Osteocyte (in vitro differentiated cells): ENCODE results near the gene SMYD3. TPM values are rescaled to one million over a fixed set of nuclear protein-coding genes. Genes with fewer than 3 reads are reported as not detected.
A peak's percentile ranks its signal among the peaks of the same experiment; 100 is the strongest.

ENCODE experiments used
- DNase-seq: peaks from one replicate; pipeline ENCODE4 v3.0.0; 2021; ENCODE audit warnings: mixed read lengths; ENCODE audit not compliant: unreplicated experiment; ENCODE audit errors: extremely low spot score
- H3K27ac Mint-ChIP-seq: one replicate; pipeline ENCODE4 v1.8.0; 2021; ENCODE audit warnings: mild to moderate bottlenecking, mixed read lengths; ENCODE audit not compliant: unreplicated experiment
- H3K27me3 Mint-ChIP-seq: one replicate; pipeline ENCODE4 v1.8.0; 2021; ENCODE audit warnings: mixed read lengths; ENCODE audit not compliant: unreplicated experiment
- H3K36me3 Mint-ChIP-seq: one replicate; pipeline ENCODE4 v1.8.0; 2021; ENCODE audit warnings: mixed read lengths; ENCODE audit not compliant: unreplicated experiment
- H3K4me1 Mint-ChIP-seq: one replicate; pipeline ENCODE4 v1.8.0; 2021; ENCODE audit warnings: mixed read lengths; ENCODE audit not compliant: unreplicated experiment
- H3K4me3 Mint-ChIP-seq: one replicate; pipeline ENCODE4 v1.8.0; 2021; ENCODE audit warnings: mild to moderate bottlenecking, moderate library complexity, mixed read lengths; ENCODE audit not compliant: unreplicated experiment
- H3K9me3 Mint-ChIP-seq: one replicate; pipeline ENCODE4 v1.8.0; 2021; ENCODE audit warnings: mixed read lengths; ENCODE audit not compliant: unreplicated experiment
- CTCF ChIP-seq: fragments of 200-600 bp; sonication (generic); IDR thresholded peaks from 2 replicates; pipeline ENCODE4 v1.5.0; 2021; ENCODE audit warnings: antibody characterized with exemption, mild to moderate bottlenecking, moderate library complexity
- total RNA-seq: library from RNA; stranded (reverse); gene quantifications from 2 replicates; pipeline ENCODE4 v1.2.1, GENCODE V29; 2021

SMYD3 gene
- total RNA-seq, 1 donor from 2014 or later, result 22.3 TPM

- peaks cover 37% of the 10 kb centered on the region for H3K4me1 Mint-ChIP-seq
- no peaks in the 10 kb centered on the region for H3K36me3 Mint-ChIP-seq
- no peak overlapping the region for H3K27ac Mint-ChIP-seq
- no peaks in the 10 kb centered on the region for H3K9me3 Mint-ChIP-seq
- no peaks in the 10 kb centered on the region for H3K27me3 Mint-ChIP-seq
- DNase-seq, result no peak
- no peak for TF ChIP-seq CTCF
- H3K4me3 Mint-ChIP-seq, result no peak overlapping the region
Measured at GRCh38 chr1:245876586-245876985, 630.5 kb downstream of the SMYD3 start.

GRCh38 chr1:245875581-245876261 lies 631.4 kb downstream of the SMYD3 start:
- peak overlapping the region; percentile 57 for H3K27ac Mint-ChIP-seq
- DNase-seq, result no peak
- no peaks in the 10 kb centered on the region for H3K36me3 Mint-ChIP-seq
- no peaks in the 10 kb centered on the region for H3K9me3 Mint-ChIP-seq
- H3K4me3 Mint-ChIP-seq, result no peak overlapping the region
- H3K27me3 Mint-ChIP-seq, result no peaks in the 10 kb centered on the region
- H3K4me1 Mint-ChIP-seq, result peaks cover 37% of the 10 kb centered on the region
- TF ChIP-seq CTCF, result no peak

- H3K36me3 Mint-ChIP-seq, result no peaks in the 10 kb centered on the region
- H3K4me3 Mint-ChIP-seq, result no peak overlapping the region
- H3K27ac Mint-ChIP-seq, result peak overlapping the region; percentile 57
- TF ChIP-seq CTCF, result no peak
- H3K27me3 Mint-ChIP-seq, result no peaks in the 10 kb centered on the region
- H3K4me1 Mint-ChIP-seq, result peaks cover 33% of the 10 kb centered on the region
- H3K9me3 Mint-ChIP-seq, result no peaks in the 10 kb centered on the region
- DNase-seq, result no peak
Measured at GRCh38 chr1:245874942-245875580, 632.0 kb downstream of the SMYD3 start.

- Mint-ChIP-seq H3K27ac (peak overlapping the region; percentile 57), H3K4me1 (peaks cover 33% of the 10 kb centered on the region), H3K9me3 (no peaks in the 10 kb centered on the region), H3K27me3 (no peaks in the 10 kb centered on the region), H3K4me3 (no peak overlapping the region), H3K36me3 (no peaks in the 10 kb centered on the region)
- TF ChIP-seq CTCF, result no peak
- DNase-seq, result no peak
Measured at GRCh38 chr1:245873883-245874671, 633.0 kb downstream of the SMYD3 start.

GRCh38 chr1:245873068-245873467 lies 634.0 kb downstream of the SMYD3 start:
- no peak overlapping the region for H3K4me3 Mint-ChIP-seq
- H3K36me3 Mint-ChIP-seq, result no peaks in the 10 kb centered on the region
- H3K27me3 Mint-ChIP-seq, result no peaks in the 10 kb centered on the region
- no peak for DNase-seq
- H3K9me3 Mint-ChIP-seq, result no peaks in the 10 kb centered on the region
- no peak for TF ChIP-seq CTCF
- H3K27ac Mint-ChIP-seq, result no peak overlapping the region
- peaks cover 33% of the 10 kb centered on the region for H3K4me1 Mint-ChIP-seq
